Prostate gland (tissue), 2 donors: ENCODE data around the gene IZUMO4. TPM values are rescaled to one million over a fixed set of nuclear protein-coding genes. Genes with fewer than 3 reads are reported as not detected.

Source experiments
- DNase-seq: peaks from one replicate; pipeline ENCODE4 v3.0.0-alpha.2; 2019; ENCODE audit warnings: low spot score
- H3K27ac ChIP-seq, 2 donors: fragments of 200-600 bp; sonication (generic); 2 replicates each; pipeline ENCODE4 v1.5.1; 2017 to 2019
- H3K27me3 ChIP-seq: fragments of 200-600 bp; sonication (generic); replicated peaks from 2 replicates; pipeline ENCODE4 v1.5.1; 2019; ENCODE audit not compliant: insufficient read depth
- H3K36me3 ChIP-seq, 2 donors: fragments of 200-600 bp; sonication (generic); 1 replicate in 1 of 2; 2 replicates in 1 of 2; pipeline versions ENCODE4 v1.5.1 to v1.8.1; 2017 to 2019
- H3K4me1 ChIP-seq: fragments of 200-600 bp; sonication (generic); replicated peaks from 2 replicates; pipeline ENCODE4 v1.5.1; 2019
- H3K4me3 ChIP-seq, 2 donors: fragments of 200-600 bp; sonication (generic); 2 replicates each; pipeline ENCODE4 v1.5.1; 2017 to 2019
- H3K9me3 ChIP-seq: fragments of 200-600 bp; sonication (generic); 2 replicates; pipeline ENCODE4 v1.5.1; 2017
- CTCF ChIP-seq, 4 experiments: fragments of 200-600 bp in 2 of 4; fragments of 450-650 bp in 2 of 4; sonication (generic) in 2 of 4; IDR thresholded peaks; 1 replicate in 3 of 4; 2 replicates in 1 of 4; pipeline ENCODE4 v1.5.1; 2016 to 2019; ENCODE audit warnings: antibody characterized with exemption in 4 of 4, mild to moderate bottlenecking in 2 of 4, moderate library complexity in 2 of 4
- POLR2A ChIP-seq: fragments of 450-650 bp; IDR thresholded peaks from one replicate; pipeline ENCODE4 v1.6.1; 2016; ENCODE audit warnings: antibody characterized with exemption, mild to moderate bottlenecking
- POLR2AphosphoS5 ChIP-seq: sonication (generic); formaldehyde crosslinking; IDR thresholded peaks from one replicate; pipeline ENCODE4 v1.6.1; 2017; ENCODE audit warnings: antibody characterized with exemption
- WGBS: methylation state at CpG from one replicate; pipeline ENCODE4 v1.1.5; 2018; 5-methylcytosine and 5-hydroxymethylcytosine counted together
- intact Hi-C: fragments of 100-400 bp; cut with DNase I; formaldehyde crosslinking; loops from one replicate; pipeline ENCODE4 v1.14.2; 2022
- total RNA-seq, 2 donors: library from RNA; depleted of rRNA; stranded (reverse); fragments of >200 nt; gene quantifications; one replicate each; pipeline ENCODE4 v1.1.0, GENCODE V29; 2016

The IZUMO4 gene
- total RNA-seq, 2 donors from 2014 or later: 11.8 to 50.2 TPM

- WGBS: 24% methylated on average over 17 of the region's 18 CpGs
- intact Hi-C loops: no loop called here
- no peaks in the 10 kb centered on the region for H3K27me3 ChIP-seq
- peaks cover 38% of the 10 kb centered on the region for H3K4me1 ChIP-seq
- peak in 1 of 4 experiments; percentile 4 for TF ChIP-seq CTCF (IDR thresholded peaks at IDR 0.05)
- peak; percentile 77 for TF ChIP-seq POLR2AphosphoS5
- peak; percentile 45 for TF ChIP-seq POLR2A
- H3K9me3 ChIP-seq: no peaks in the 10 kb centered on the region
- H3K4me3 ChIP-seq: peak overlapping the region; percentile 98 to 100
- peak; percentile 84 for DNase-seq
- peak overlapping the region; percentile 99 to 100 for H3K27ac ChIP-seq
- H3K36me3 ChIP-seq: no peaks in the 10 kb centered on the region
These were observed 44.7 kb upstream of the IZUMO4 start for GRCh38 chr19:2051773-2052704.

- intact Hi-C loops: no loop called here
- Histone ChIP-seq H3K27ac (peak overlapping the region; percentile 99 to 100), H3K36me3 (no peaks in the 10 kb centered on the region), H3K9me3 (no peaks in the 10 kb centered on the region), H3K4me3 (no peak overlapping the region), H3K27me3 (no peaks in the 10 kb centered on the region), H3K4me1 (peaks cover 26% of the 10 kb centered on the region)
- 74% methylated on average over 24 of the region's 24 CpGs for WGBS
- peak; percentile 53 for DNase-seq
- TF ChIP-seq POLR2AphosphoS5 (peak; percentile 76), CTCF (IDR thresholded peaks at IDR 0.05) (no peak), POLR2A (peak; percentile 24)
These were observed 42.9 kb upstream of the IZUMO4 start for GRCh38 chr19:2053601-2054389.

GRCh38 chr19:2054763-2055162 lies 42.0 kb upstream of the IZUMO4 start:
- intact Hi-C loops: no loop called here
- no peak for DNase-seq
- H3K4me3 ChIP-seq: no peak overlapping the region
- peak overlapping the region; percentile 99 to 100 for H3K27ac ChIP-seq
- H3K27me3 ChIP-seq: no peaks in the 10 kb centered on the region
- no peaks in the 10 kb centered on the region for H3K9me3 ChIP-seq
- TF ChIP-seq POLR2AphosphoS5 (no peak), POLR2A (no peak), CTCF (IDR thresholded peaks at IDR 0.05) (no peak)
- peaks cover 29% of the 10 kb centered on the region for H3K4me1 ChIP-seq
- WGBS: 72% methylated on average over 8 of the region's 8 CpGs
- H3K36me3 ChIP-seq: no peaks in the 10 kb centered on the region

GRCh38 chr19:2055931-2056836 lies 40.5 kb upstream of the IZUMO4 start:
- WGBS: 1% methylated on average over 19 of the region's 22 CpGs

More at GRCh38 chr19:2055931-2056836, 40.5 kb upstream of the IZUMO4 start:
- Histone ChIP-seq H3K4me3 (peak overlapping the region; percentile 20 to 35), H3K4me1 (peaks cover 37% of the 10 kb centered on the region), H3K36me3 (no peaks in the 10 kb centered on the region), H3K27me3 (no peaks in the 10 kb centered on the region), H3K9me3 (no peaks in the 10 kb centered on the region), H3K27ac (peak overlapping the region; percentile 99 to 100)
- peak; percentile 62 for DNase-seq
- intact Hi-C loops: no loop called here
- TF ChIP-seq CTCF (IDR thresholded peaks at IDR 0.05): no peak
- TF ChIP-seq POLR2A: peak; percentile 53
- TF ChIP-seq POLR2AphosphoS5: peak; percentile 65
